Neural progenitor cell (in vitro differentiated cells): ENCODE results near the gene PRRC2B. TPM values are rescaled to one million over a fixed set of nuclear protein-coding genes. Genes with fewer than 3 reads are reported as not detected.

Source experiments
- DNase-seq: peaks from one replicate; pipeline ENCODE4 v3.0.0-alpha.2; 2016; ENCODE audit warnings: low spot score
- H2AFZ ChIP-seq: fragments of 200-600 bp; sonication (generic); replicated peaks from 2 replicates; pipeline ENCODE4 v1.6.1; 2016; ENCODE audit warnings: antibody characterized with exemption
- H3F3A ChIP-seq: fragments of 200-600 bp; sonication (generic); 2 replicates; pipeline ENCODE4 v1.6.1; 2016; ENCODE audit warnings: antibody characterized with exemption, low read depth
- H3K27ac ChIP-seq: fragments of 200-600 bp; sonication (generic); 2 replicates; pipeline ENCODE4 v1.5.1; 2016; ENCODE audit warnings: mild to moderate bottlenecking
- H3K27me3 ChIP-seq: fragments of 200-600 bp; sonication (generic); 2 replicates; pipeline ENCODE4 v1.6.1; 2016; ENCODE audit warnings: mild to moderate bottlenecking, moderate library complexity
- H3K36me3 ChIP-seq: fragments of 200-600 bp; sonication (generic); 2 replicates; pipeline ENCODE4 v1.5.1; 2016
- H3K4me1 ChIP-seq: fragments of 200-600 bp; sonication (generic); 2 replicates; pipeline ENCODE4 v1.6.1; 2016; ENCODE audit warnings: mixed run types
- H3K4me2 ChIP-seq: fragments of 200-600 bp; sonication (generic); 2 replicates; pipeline ENCODE4 v1.6.1; 2016
- H3K4me3 ChIP-seq: fragments of 200-600 bp; sonication (generic); 2 replicates; pipeline ENCODE4 v1.5.1; 2016
- H3K79me2 ChIP-seq: fragments of 200-600 bp; sonication (generic); 2 replicates; pipeline ENCODE4 v1.6.1; 2016; ENCODE audit warnings: low read depth
- H3K9ac ChIP-seq: fragments of 200-600 bp; sonication (generic); 2 replicates; pipeline ENCODE4 v1.6.1; 2016
- H3K9me3 ChIP-seq: fragments of 200-600 bp; sonication (generic); 2 replicates; pipeline ENCODE4 v1.5.1; 2016; ENCODE audit warnings: low read depth
- H4K20me1 ChIP-seq: fragments of 200-600 bp; sonication (generic); 2 replicates; pipeline ENCODE4 v1.6.1; 2016; ENCODE audit warnings: low read depth
- H3K27ac Mint-ChIP-seq: 3 replicates; pipeline ENCODE4 v1.8.0; 2021; ENCODE audit warnings: mixed read lengths
- H3K27me3 Mint-ChIP-seq: 2 replicates; pipeline ENCODE4 v1.8.0; 2022; ENCODE audit warnings: low read depth, mild to moderate bottlenecking, inconsistent platforms, moderate library complexity, mixed read lengths; ENCODE audit not compliant: insufficient read depth
- H3K36me3 Mint-ChIP-seq: 3 replicates; pipeline ENCODE4 v1.8.0; 2021; ENCODE audit warnings: mixed read lengths
- H3K4me1 Mint-ChIP-seq: 3 replicates; pipeline ENCODE4 v1.8.0; 2021; ENCODE audit warnings: mixed read lengths
- H3K4me3 Mint-ChIP-seq: 3 replicates; pipeline ENCODE4 v1.8.0; 2021; ENCODE audit warnings: mild to moderate bottlenecking, moderate library complexity, mixed read lengths
- H3K9me3 Mint-ChIP-seq: 3 replicates; pipeline ENCODE4 v1.8.0; 2020; ENCODE audit warnings: mixed read lengths
- CTCF ChIP-seq: fragments of 200-600 bp; sonication (generic); IDR thresholded peaks from 2 replicates; pipeline ENCODE4 v1.5.1; 2017; ENCODE audit warnings: antibody characterized with exemption, mild to moderate bottlenecking
- EZH2 ChIP-seq: fragments of 200-600 bp; sonication (generic); IDR thresholded peaks from 2 replicates; pipeline ENCODE4 v1.6.1; 2017; ENCODE audit warnings: antibody characterized with exemption, mild to moderate bottlenecking, moderate library complexity
- EZH2phosphoT487 ChIP-seq: fragments of 200-600 bp; sonication (generic); IDR thresholded peaks from 2 replicates; pipeline ENCODE4 v1.6.1; 2017; ENCODE audit warnings: antibody characterized with exemption
- total RNA-seq: library from RNA; depleted of rRNA; stranded (reverse); fragments of >200 nt; gene quantifications from 2 replicates; pipeline ENCODE4 v1.2.3, GENCODE V29; 2015; ENCODE audit warnings: low replicate concordance

PRRC2B gene
- total RNA-seq, 1 donor from 2014 or later: 139 TPM

- no peak for DNase-seq
- Histone ChIP-seq H3F3A (peaks cover 12% of the 10 kb centered on the region), H3K4me3 (no peak overlapping the region), H3K27me3 (no peaks in the 10 kb centered on the region), H3K9ac (no peak overlapping the region), H3K27ac (no peak overlapping the region), H3K4me2 (no peak overlapping the region), H3K36me3 (no peaks in the 10 kb centered on the region), H3K79me2 (no peaks in the 10 kb centered on the region), H4K20me1 (no peaks in the 10 kb centered on the region), H3K4me1 (no peaks in the 10 kb centered on the region), H3K9me3 (no peaks in the 10 kb centered on the region), H2AFZ (no peak overlapping the region)
- H3K4me3 Mint-ChIP-seq: no peak overlapping the region
- peak overlapping the region; percentile 25 for H3K27ac Mint-ChIP-seq
- peaks cover 13% of the 10 kb centered on the region for H3K27me3 Mint-ChIP-seq
- H3K9me3 Mint-ChIP-seq: no peaks in the 10 kb centered on the region
- TF ChIP-seq EZH2phosphoT487 (no peak), CTCF (no peak), EZH2 (no peak)
- H3K4me1 Mint-ChIP-seq: no peaks in the 10 kb centered on the region
- peaks cover 29% of the 10 kb centered on the region for H3K36me3 Mint-ChIP-seq
Measured at GRCh38 chr9:131522257-131523085, 128.6 kb downstream of the PRRC2B start.

- Histone ChIP-seq H3K27me3 (no peaks in the 10 kb centered on the region), H3K4me1 (no peaks in the 10 kb centered on the region), H2AFZ (no peak overlapping the region), H3K36me3 (no peaks in the 10 kb centered on the region), H3K79me2 (no peaks in the 10 kb centered on the region), H3K9ac (no peak overlapping the region), H3F3A (peaks cover 12% of the 10 kb centered on the region), H3K9me3 (no peaks in the 10 kb centered on the region), H3K4me3 (no peak overlapping the region), H3K27ac (no peak overlapping the region), H4K20me1 (no peaks in the 10 kb centered on the region), H3K4me2 (no peak overlapping the region)
- Mint-ChIP-seq H3K4me3 (no peak overlapping the region), H3K27me3 (peaks cover 13% of the 10 kb centered on the region), H3K4me1 (no peaks in the 10 kb centered on the region), H3K9me3 (no peaks in the 10 kb centered on the region), H3K27ac (peak overlapping the region; percentile 25), H3K36me3 (peaks cover 29% of the 10 kb centered on the region)
- TF ChIP-seq EZH2phosphoT487 (no peak), CTCF (no peak), EZH2 (no peak)
- DNase-seq: no peak
Measured at GRCh38 chr9:131523086-131523388, 129.2 kb downstream of the PRRC2B start.

GRCh38 chr9:131523451-131524435, 129.9 kb downstream of the PRRC2B start:
- Histone ChIP-seq H3F3A (peaks cover 12% of the 10 kb centered on the region), H3K4me3 (no peak overlapping the region), H3K36me3 (no peaks in the 10 kb centered on the region), H3K4me1 (no peaks in the 10 kb centered on the region), H3K9me3 (no peaks in the 10 kb centered on the region), H4K20me1 (peaks cover under 1% of the 10 kb centered on the region), H3K27me3 (no peaks in the 10 kb centered on the region), H3K79me2 (no peaks in the 10 kb centered on the region), H2AFZ (no peak overlapping the region), H3K4me2 (no peak overlapping the region), H3K27ac (peak overlapping the region; percentile 53), H3K9ac (no peak overlapping the region)
- no peak for DNase-seq
- Mint-ChIP-seq H3K27ac (peak overlapping the region; percentile 25), H3K9me3 (no peaks in the 10 kb centered on the region), H3K4me3 (no peak overlapping the region), H3K36me3 (peaks cover 28% of the 10 kb centered on the region), H3K4me1 (no peaks in the 10 kb centered on the region), H3K27me3 (peaks cover 13% of the 10 kb centered on the region)
- TF ChIP-seq EZH2phosphoT487 (no peak), EZH2 (no peak), CTCF (no peak)
